GM23338 (cell line): ENCODE measurements around the gene ESX1. TPM values are rescaled to one million over a fixed set of nuclear protein-coding genes. Genes with fewer than 3 reads are reported as not detected.

Experiments used
- ATAC-seq: fragments of 200-7000 bp; cut with Tn5 transposase; 3 replicates; pipeline ENCODE4 v1.9.1; 2020
- DNase-seq: peaks from one replicate; pipeline ENCODE4 v3.0.0-alpha.2; 2015; ENCODE audit warnings: low spot score
- H2AFZ ChIP-seq: fragments of 200-600 bp; sonication (generic); 2 replicates; pipeline ENCODE4 v1.8.0; 2016; ENCODE audit warnings: antibody characterized with exemption, mild to moderate bottlenecking, moderate library complexity
- H3F3A ChIP-seq: fragments of 200-600 bp; sonication (generic); replicated peaks from 2 replicates; pipeline ENCODE4 v1.8.0; 2017; ENCODE audit warnings: antibody characterized with exemption, mixed run types, low read depth
- H3K27ac ChIP-seq: fragments of 200-600 bp; sonication (generic); 2 replicates; pipeline ENCODE4 v1.6.1; 2016; ENCODE audit warnings: low read depth
- H3K27me3 ChIP-seq: fragments of 200-600 bp; sonication (generic); 2 replicates; pipeline ENCODE4 v1.8.0; 2016; ENCODE audit warnings: mild to moderate bottlenecking, mixed run types, moderate library complexity; ENCODE audit not compliant: insufficient read depth
- H3K36me3 ChIP-seq: fragments of 200-600 bp; sonication (generic); 2 replicates; pipeline ENCODE4 v1.8.0; 2016; ENCODE audit warnings: mild to moderate bottlenecking; ENCODE audit not compliant: insufficient read depth
- H3K4me1 ChIP-seq: fragments of 200-600 bp; sonication (generic); 2 replicates; pipeline ENCODE4 v1.8.0; 2016; ENCODE audit warnings: mild to moderate bottlenecking, moderate library complexity; ENCODE audit not compliant: insufficient read depth
- H3K4me2 ChIP-seq: fragments of 200-600 bp; sonication (generic); 2 replicates; pipeline ENCODE4 v1.7.1; 2017; ENCODE audit warnings: mixed run types
- H3K4me3 ChIP-seq: fragments of 200-600 bp; sonication (generic); 2 replicates; pipeline ENCODE4 v1.6.1; 2016; ENCODE audit warnings: mixed run types
- H3K79me2 ChIP-seq: fragments of 200-600 bp; sonication (generic); replicated peaks from 2 replicates; pipeline ENCODE4 v1.8.0; 2017; ENCODE audit warnings: mild to moderate bottlenecking; ENCODE audit not compliant: insufficient read depth
- H3K9me2 ChIP-seq: fragments of 200-600 bp; sonication (generic); 2 replicates; pipeline ENCODE4 v1.8.0; 2017; ENCODE audit not compliant: insufficient read depth
- H4K20me1 ChIP-seq: fragments of 200-600 bp; sonication (generic); replicated peaks from 2 replicates; pipeline ENCODE4 v1.8.0; 2017; ENCODE audit warnings: mild to moderate bottlenecking; ENCODE audit not compliant: insufficient read depth
- H3K27ac Mint-ChIP-seq: 2 replicates; pipeline ENCODE4 v1.8.0; 2020; ENCODE audit warnings: inconsistent platforms, mild to moderate bottlenecking, moderate library complexity, mixed read lengths
- H3K27me3 Mint-ChIP-seq: 3 replicates; pipeline ENCODE4 v1.8.0; 2022; ENCODE audit warnings: low read depth, mild to moderate bottlenecking, moderate library complexity, mixed read lengths, inconsistent platforms; ENCODE audit not compliant: insufficient read depth, poor library complexity
- H3K36me3 Mint-ChIP-seq: 3 replicates; pipeline ENCODE4 v1.8.0; 2021; ENCODE audit warnings: low read depth, mild to moderate bottlenecking, inconsistent platforms, moderate library complexity, mixed read lengths
- H3K4me1 Mint-ChIP-seq: 3 replicates; pipeline ENCODE4 v1.8.0; 2020; ENCODE audit warnings: mild to moderate bottlenecking, inconsistent platforms, mixed read lengths
- H3K4me3 Mint-ChIP-seq: 3 replicates; pipeline ENCODE4 v1.8.0; 2021; ENCODE audit warnings: moderate library complexity, mild to moderate bottlenecking, inconsistent platforms, mixed read lengths
- H3K9me3 Mint-ChIP-seq: 3 replicates; pipeline ENCODE4 v1.8.0; 2020; ENCODE audit warnings: moderate library complexity, mild to moderate bottlenecking, inconsistent platforms, mixed read lengths
- CREB1 ChIP-seq: fragments of 250-450 bp; sonication (Bioruptor Pico); IDR thresholded peaks from 2 replicates; pipeline ENCODE4 v1.5.0; 2020; ENCODE audit warnings: low read depth, mild to moderate bottlenecking, moderate library complexity
- CTCF ChIP-seq, 2 experiments: fragments of 200-600 bp in 1 of 2; sonication (generic) in 1 of 2; conservative IDR thresholded peaks; 2 replicates each; pipeline versions ENCODE4 v1.5.1 to v1.6.1; 2016 to 2017; ENCODE audit warnings: antibody characterized with exemption in 2 of 2, low read depth in 2 of 2, mild to moderate bottlenecking in 2 of 2, moderate library complexity in 1 of 2
- ETS1 ChIP-seq: IDR thresholded peaks from 2 replicates; pipeline ENCODE4 v1.6.1; 2016; ENCODE audit warnings: antibody characterized with exemption
- EZH2 ChIP-seq: fragments of 200-600 bp; sonication (generic); IDR thresholded peaks from one replicate; pipeline ENCODE4 v1.8.0; 2017; ENCODE audit warnings: antibody characterized with exemption, mild to moderate bottlenecking, low read depth; ENCODE audit not compliant: unreplicated experiment
- EZH2phosphoT487 ChIP-seq: fragments of 200-600 bp; sonication (generic); IDR thresholded peaks from one replicate; pipeline ENCODE4 v1.8.1; 2018; ENCODE audit warnings: antibody characterized with exemption; ENCODE audit not compliant: unreplicated experiment
- JUNB ChIP-seq: IDR thresholded peaks from one replicate; pipeline ENCODE4 v1.6.1; 2016; ENCODE audit warnings: antibody characterized with exemption; ENCODE audit not compliant: unreplicated experiment
- NANOG ChIP-seq: IDR thresholded peaks from 2 replicates; pipeline ENCODE4 v1.6.1; 2016; ENCODE audit warnings: antibody characterized with exemption, borderline replicate concordance
- POLR2AphosphoS5 ChIP-seq: IDR thresholded peaks from 2 replicates; pipeline ENCODE4 v1.6.1; 2016; ENCODE audit warnings: antibody characterized with exemption, low read depth
- REST ChIP-seq: IDR thresholded peaks from one replicate; pipeline ENCODE4 v1.6.1; 2018; ENCODE audit warnings: antibody characterized with exemption; ENCODE audit not compliant: unreplicated experiment
- STAT1 ChIP-seq: IDR thresholded peaks from one replicate; pipeline ENCODE4 v1.6.1; 2016; ENCODE audit warnings: antibody characterized with exemption; ENCODE audit not compliant: unreplicated experiment
- ZNF114 ChIP-seq: fragments of 250-450 bp; sonication (Bioruptor Pico); IDR thresholded peaks from 2 replicates; pipeline ENCODE4 v1.5.0; 2020; ENCODE audit warnings: mild to moderate bottlenecking, moderate library complexity
- ZNF331 ChIP-seq: fragments of 250-450 bp; sonication (Bioruptor Pico); IDR thresholded peaks from 2 replicates; pipeline ENCODE4 v1.5.0; 2020; ENCODE audit warnings: low read depth, mild to moderate bottlenecking, moderate library complexity
- ZNF462 ChIP-seq: fragments of 250-450 bp; sonication (Bioruptor Pico); IDR thresholded peaks from 2 replicates; pipeline ENCODE4 v1.5.0; 2020; ENCODE audit warnings: mild to moderate bottlenecking, moderate library complexity
- polyA plus RNA-seq: library from polyadenylated mRNA; unstranded; fragments of >200 nt; fragmentation: Nextera tagmentation; extraction: Ambion mirVana; gene quantifications from 2 replicates; pipeline ENCODE4 v1.2.1, GENCODE V29; 2016
- total RNA-seq: library from RNA; depleted of rRNA; stranded (reverse); fragments of >200 nt; shearing (Covaris generic); gene quantifications from 2 replicates; pipeline ENCODE4 v1.2.3, GENCODE V29; 2014

Gene ESX1
- total and polyA plus RNA-seq, 2 experiments from 2014 or later: not detected

- H3K27me3 ChIP-seq: peaks cover 96% of the 10 kb centered on the region
- peak; percentile 64 for DNase-seq
- peak overlapping the region; percentile 55 for H3K4me3 ChIP-seq
- no peaks in the 10 kb centered on the region for H3K36me3 ChIP-seq
- no peak overlapping the region for H3K27ac ChIP-seq
- Mint-ChIP-seq H3K4me3 (peak overlapping the region; percentile 72), H3K27ac (no peak overlapping the region), H3K4me1 (peaks cover 12% of the 10 kb centered on the region; the same call in 2 of the 3 replicates), H3K27me3 (peaks cover 81% of the 10 kb centered on the region), H3K9me3 (no peaks in the 10 kb centered on the region), H3K36me3 (no peaks in the 10 kb centered on the region)
- no peaks in the 10 kb centered on the region for H3K9me2 ChIP-seq
- H3K4me2 ChIP-seq: peak overlapping the region; percentile 74
- ATAC-seq: peak; percentile 53
- H2AFZ ChIP-seq: no peak overlapping the region
- no peaks in the 10 kb centered on the region; the same call in 1 of the 2 replicates for H4K20me1 ChIP-seq
- peaks cover 4% of the 10 kb centered on the region; the same call in 1 of the 2 replicates for H3K4me1 ChIP-seq
- no peaks in the 10 kb centered on the region for H3K79me2 ChIP-seq
- TF ChIP-seq ZNF114 (no peak), STAT1 (no peak), CTCF (conservative IDR thresholded peaks at IDR 0.05; ENCODE audit: low read depth in 2 of 2) (peak; percentile 36 to 44), EZH2phosphoT487 (no peak), CREB1 (no peak), EZH2 (peak; percentile 39), ZNF331 (no peak), POLR2AphosphoS5 (no peak), JUNB (no peak), ZNF462 (CRISPR knock-in tag) (no peak), NANOG (no peak), REST (no peak), ETS1 (no peak)
- H3F3A ChIP-seq: no peaks in the 10 kb centered on the region
Measured at GRCh38 chrX:104253567-104254441, 929 bp downstream of the ESX1 start.
